Activated naive CD4-positive, alpha-beta T cell treated with anti-CD3 and anti-CD28 coated beads for 36 hours (primary cell): ENCODE measurements around the gene CHRM4. TPM values are rescaled to one million over a fixed set of nuclear protein-coding genes. Genes with fewer than 3 reads are reported as not detected.
"Not testable (repeated sequence)": the region's sequence is repeated elsewhere in the genome, so short reads cannot be mapped to it uniquely, and the experiment has no call there.

Experiments used
- CTCF ChIA-PET: fragments of 350-600 bp; sonication (Branson Sonifier 250); formaldehyde crosslinking; loops from one replicate; lab custom pipeline; 2021; ENCODE audit warnings: antibody characterized with exemption; lab: Charles Lee
- DNase-seq: peaks from one replicate; pipeline ENCODE4 v3.0.0-alpha.2; 2020
- H3K27ac Mint-ChIP-seq: one replicate; pipeline ENCODE4 v1.8.0; 2021; ENCODE audit warnings: mild to moderate bottlenecking, mixed read lengths
- H3K27me3 Mint-ChIP-seq: one replicate; pipeline ENCODE4 v1.8.0; 2021; ENCODE audit warnings: low read depth, mixed read lengths
- H3K36me3 Mint-ChIP-seq: one replicate; pipeline ENCODE4 v1.8.0; 2021; ENCODE audit warnings: low read depth, mixed read lengths
- H3K4me1 Mint-ChIP-seq: one replicate; pipeline ENCODE4 v1.8.0; 2021; ENCODE audit warnings: low read depth, mixed read lengths
- H3K4me3 Mint-ChIP-seq: one replicate; pipeline ENCODE4 v1.8.0; 2021; ENCODE audit warnings: mild to moderate bottlenecking, moderate library complexity, mixed read lengths
- H3K9me3 Mint-ChIP-seq: one replicate; pipeline ENCODE4 v1.8.0; 2021; ENCODE audit warnings: mixed read lengths
- intact Hi-C: fragments of 100-400 bp; cut with micrococcal nuclease; formaldehyde crosslinking; loops from one replicate; pipeline ENCODE4 v1.15.1; 2023
- total RNA-seq, 2 experiments: library from RNA; stranded (reverse); gene quantifications; one replicate each; pipeline ENCODE4 v1.2.3, GENCODE V29; 2021

Gene CHRM4
- total RNA-seq, 2 experiments from 2014 or later: not detected

- Mint-ChIP-seq H3K4me3 (no peak overlapping the region), H3K27me3 (peaks cover 53% of the 10 kb centered on the region), H3K9me3 (no peaks in the 10 kb centered on the region), H3K27ac (no peak overlapping the region), H3K4me1 (peaks cover 23% of the 10 kb centered on the region), H3K36me3 (no peaks in the 10 kb centered on the region)
- CTCF ChIA-PET: interaction anchor here (0.7 kb wide), 1 partner anchor 33 kb away, joined by 3 read pairs; no protein-coding TSS in a partner anchor
- intact Hi-C loops: loop anchor here (5.0 kb wide), 1 partner anchor 286 kb away; no protein-coding TSS in a partner anchor
- DNase-seq: no peak
These were observed 5.5 kb downstream of the CHRM4 start for GRCh38 chr11:46386005-46386578.

GRCh38 chr11:46385169-46386004 is 6.2 kb downstream of the CHRM4 start:
- Mint-ChIP-seq H3K4me3 (no peak overlapping the region), H3K36me3 (no peaks in the 10 kb centered on the region), H3K4me1 (peaks cover 19% of the 10 kb centered on the region), H3K27me3 (peaks cover 46% of the 10 kb centered on the region), H3K27ac (no peak overlapping the region), H3K9me3 (no peaks in the 10 kb centered on the region)
- CTCF ChIA-PET: interaction anchor here (0.7 kb wide), 1 partner anchor 32 kb away, joined by 3 read pairs; no protein-coding TSS in a partner anchor
- intact Hi-C loops: loop anchor here (5.0 kb wide), 1 partner anchor 287 kb away; no protein-coding TSS in a partner anchor
- no peak for DNase-seq

- no peak overlapping the region for H3K4me3 Mint-ChIP-seq
These were observed 7.4 kb downstream of the CHRM4 start for GRCh38 chr11:46383974-46384701.

GRCh38 chr11:46383404-46383758 is 8.2 kb downstream of the CHRM4 start:
- DNase-seq: no peak
- Mint-ChIP-seq H3K27me3 (peaks cover 28% of the 10 kb centered on the region), H3K36me3 (peaks cover 3% of the 10 kb centered on the region), H3K9me3 (no peaks in the 10 kb centered on the region), H3K4me3 (no peak overlapping the region), H3K4me1 (peaks cover 15% of the 10 kb centered on the region), H3K27ac (no peak overlapping the region)
- intact Hi-C loops: no loop called here
- CTCF ChIA-PET: interaction anchor here (0.6 to 1.6 kb wide), 3 partner anchors 19 to 542 kb away, joined by 4 to 8 read pairs (median 5); no protein-coding TSS in a partner anchor

More at GRCh38 chr11:46383974-46384701, 7.4 kb downstream of the CHRM4 start:
- peaks cover 2% of the 10 kb centered on the region for H3K36me3 Mint-ChIP-seq
- no peaks in the 10 kb centered on the region for H3K9me3 Mint-ChIP-seq
- H3K27ac Mint-ChIP-seq: no peak overlapping the region
- peaks cover 13% of the 10 kb centered on the region for H3K4me1 Mint-ChIP-seq
- peaks cover 34% of the 10 kb centered on the region for H3K27me3 Mint-ChIP-seq
- CTCF ChIA-PET: interaction anchor here (1.6 kb wide), 2 partner anchors 19 to 32 kb away, joined by 5 to 8 read pairs; no protein-coding TSS in a partner anchor
- intact Hi-C loops: no loop called here
- no peak for DNase-seq

GRCh38 chr11:46382646-46383403 is 8.8 kb downstream of the CHRM4 start:
- intact Hi-C loops: no loop called here
- Mint-ChIP-seq H3K36me3 (peaks cover 4% of the 10 kb centered on the region), H3K27ac (no peak overlapping the region), H3K9me3 (no peaks in the 10 kb centered on the region), H3K27me3 (peaks cover 22% of the 10 kb centered on the region), H3K4me3 (peak overlapping the region; percentile 12), H3K4me1 (peaks cover 11% of the 10 kb centered on the region)
- CTCF ChIA-PET: interaction anchor here (0.6 to 1.6 kb wide), 3 partner anchors 18 to 543 kb away, joined by 4 to 8 read pairs (median 5); no protein-coding TSS in a partner anchor
- no peak for DNase-seq

GRCh38 chr11:46381819-46382645 is 9.5 kb downstream of the CHRM4 start:
- DNase-seq: peak; percentile 55
- peaks cover 18% of the 10 kb centered on the region for H3K27me3 Mint-ChIP-seq
- H3K4me1 Mint-ChIP-seq: peaks cover 11% of the 10 kb centered on the region
- peak overlapping the region; percentile 65 for H3K4me3 Mint-ChIP-seq
- no peaks in the 10 kb centered on the region for H3K9me3 Mint-ChIP-seq
- CTCF ChIA-PET: no interaction called here
- peaks cover 12% of the 10 kb centered on the region for H3K36me3 Mint-ChIP-seq
- H3K27ac Mint-ChIP-seq: no peak overlapping the region
- intact Hi-C loops: no loop called here

- H3K4me3 Mint-ChIP-seq: peak within 1 kb of the TSS; percentile 67
- intact Hi-C loops: no loop called here
- peaks cover 19% of the 10 kb centered on the region for H3K36me3 Mint-ChIP-seq
- DNase-seq: no peak
- peaks cover 11% of the 10 kb centered on the region for H3K4me1 Mint-ChIP-seq
- CTCF ChIA-PET: no interaction called here
- H3K9me3 Mint-ChIP-seq: no peaks in the 10 kb centered on the region
- no peak within 1 kb of the TSS for H3K27ac Mint-ChIP-seq
- H3K27me3 Mint-ChIP-seq: peaks cover 11% of the 10 kb centered on the region
These were observed 10.3 kb downstream of the CHRM4 start, which contains the start of gene MDK for GRCh38 chr11:46381048-46381818. Gene MDK (plus strand): TSS chr11:46381669. CDS start chr11:46382058, 389 bp downstream.

- CTCF ChIA-PET: interaction anchor here (1.0 kb wide), 1 partner anchor 28 kb away, joined by 6 read pairs; no protein-coding TSS in a partner anchor
- H3K4me3 Mint-ChIP-seq: peak overlapping the region; percentile 67
- H3K9me3 Mint-ChIP-seq: no peaks in the 10 kb centered on the region
- H3K27ac Mint-ChIP-seq: peak overlapping the region; percentile 15
- peak; percentile 90 for DNase-seq
- H3K27me3 Mint-ChIP-seq: peaks cover 7% of the 10 kb centered on the region
- H3K4me1 Mint-ChIP-seq: peaks cover 11% of the 10 kb centered on the region
- H3K36me3 Mint-ChIP-seq: peaks cover 19% of the 10 kb centered on the region
- intact Hi-C loops: loop anchor here (1.0 kb wide), 4 partner anchors 12 to 466 kb away; partner anchors contain the start of genes CKAP5 and DGKZ
These were observed 11.1 kb downstream of the CHRM4 start for GRCh38 chr11:46380340-46381047.

GRCh38 chr11:46379482-46380293 is 11.9 kb downstream of the CHRM4 start:
- Mint-ChIP-seq H3K27ac (peak overlapping the region; percentile 46), H3K36me3 (peaks cover 24% of the 10 kb centered on the region), H3K4me1 (peaks cover 11% of the 10 kb centered on the region)
- H3K4me3 Mint-ChIP-seq, H3K9me3 Mint-ChIP-seq, DNase-seq, H3K27me3 Mint-ChIP-seq: not testable (repeated sequence)
- intact Hi-C loops: loop anchor here (1.0 kb wide), 4 partner anchors 13 to 467 kb away; partner anchors contain the start of genes CKAP5 and DGKZ
- CTCF ChIA-PET: interaction anchor here (1.0 to 2.0 kb wide), 2 partner anchors 9 to 28 kb away, joined by 6 to 10 read pairs; no protein-coding TSS in a partner anchor
